GM19468 (cell line): ENCODE measurements around the gene WIF1.

ENCODE experiments used
- ATAC-seq: cut with Tn5 transposase; IDR thresholded peaks from one replicate; pipeline ENCODE4 v1.9.1; 2021; ENCODE audit warnings: mild to moderate bottlenecking, moderate library complexity, moderate number of reproducible peaks; ENCODE audit not compliant: unreplicated experiment; ENCODE audit errors: extremely low read depth

The WIF1 gene

GRCh38 chr12:65039301-65039700 lies 81.8 kb downstream of the WIF1 start:
- no peak for ATAC-seq

- no peak for ATAC-seq
These were observed 96.0 kb downstream of the WIF1 start for GRCh38 chr12:65025136-65025535.

GRCh38 chr12:65023485-65023884 lies 97.6 kb downstream of the WIF1 start:
- ATAC-seq, result no peak

- ATAC-seq, result no peak
These were observed 98.1 kb downstream of the WIF1 start for GRCh38 chr12:65022960-65023359.

GRCh38 chr12:65022421-65022820 lies 98.7 kb downstream of the WIF1 start:
- ATAC-seq, result no peak

GRCh38 chr12:65019696-65020234 lies 101.3 kb downstream of the WIF1 start:
- no peak for ATAC-seq

GRCh38 chr12:65016881-65017650 lies 104.0 kb downstream of the WIF1 start:
- no peak for ATAC-seq

GRCh38 chr12:65015850-65016249 lies 105.3 kb downstream of the WIF1 start:
- no peak for ATAC-seq

- no peak for ATAC-seq
These were observed 106.4 kb downstream of the WIF1 start for GRCh38 chr12:65014504-65015271.

- no peak for ATAC-seq
These were observed 110.7 kb downstream of the WIF1 start for GRCh38 chr12:65010437-65010836.

GRCh38 chr12:65005716-65006115 lies 115.4 kb downstream of the WIF1 start:
- ATAC-seq, result no peak

- ATAC-seq, result no peak
These were observed 116.8 kb downstream of the WIF1 start for GRCh38 chr12:65004270-65004669.
